PC-9 (cell line): ENCODE data around the gene SLC25A10.

ENCODE experiments used
- CTCF ChIP-seq: fragments of 200-600 bp; sonication (generic); conservative IDR thresholded peaks from 2 replicates; pipeline ENCODE4 v1.6.1; 2017; ENCODE audit warnings: mixed run types, antibody characterized with exemption, mild to moderate bottlenecking, moderate library complexity
- EZH2 ChIP-seq: fragments of 200-600 bp; sonication (generic); IDR thresholded peaks from 2 replicates; pipeline ENCODE4 v1.8.0; 2017; ENCODE audit warnings: antibody characterized with exemption, low read depth

GRCh38 chr17:81703747-81704654 lies 8.1 kb upstream of the SLC25A10 start:
- TF ChIP-seq CTCF (no peak), EZH2 (no peak)
